Endodermal cell (in vitro differentiated cells): Measurements from ENCODE around the gene SMG7. TPM values are rescaled to one million over a fixed set of nuclear protein-coding genes. Genes with fewer than 3 reads are reported as not detected.

Experiments
- DNase-seq: peaks from one replicate; pipeline ENCODE4 v3.0.0-alpha.2; 2017
- H3K27ac ChIP-seq: 2 replicates; pipeline ENCODE4 v1.5.1; 2013; ENCODE audit warnings: mild to moderate bottlenecking, low read depth, low read length, moderate library complexity
- H3K27me3 ChIP-seq: 2 replicates; pipeline ENCODE4 v1.6.1; 2013; ENCODE audit warnings: mild to moderate bottlenecking, low read length, moderate library complexity; ENCODE audit not compliant: insufficient read depth, control insufficient read depth, poor library complexity, severe bottlenecking
- H3K36me3 ChIP-seq: 2 replicates; pipeline ENCODE4 v1.7.0; 2013; ENCODE audit warnings: mild to moderate bottlenecking, low read length, moderate library complexity; ENCODE audit not compliant: control insufficient read depth, insufficient read depth
- H3K4me1 ChIP-seq: one replicate; pipeline ENCODE4 v1.7.0; 2013; ENCODE audit warnings: low read length; ENCODE audit not compliant: control insufficient read depth, insufficient read depth
- H3K4me3 ChIP-seq: 2 replicates; pipeline ENCODE4 v1.5.1; 2013; ENCODE audit warnings: mild to moderate bottlenecking, low read length, moderate library complexity
- H3K9ac ChIP-seq: 2 replicates; pipeline ENCODE4 v1.6.1; 2013; ENCODE audit warnings: mild to moderate bottlenecking, low read length, moderate library complexity; ENCODE audit not compliant: poor library complexity, severe bottlenecking; ENCODE audit errors: extremely low read depth
- H3K9me3 ChIP-seq: 2 replicates; pipeline ENCODE4 v1.6.1; 2013; ENCODE audit warnings: mild to moderate bottlenecking, low read length, moderate library complexity; ENCODE audit not compliant: control insufficient read depth
- H3K27ac Mint-ChIP-seq: 2 replicates; pipeline ENCODE4 v1.8.0; 2020; ENCODE audit warnings: mixed read lengths
- H3K27me3 Mint-ChIP-seq: 2 replicates; pipeline ENCODE4 v1.8.0; 2021; ENCODE audit warnings: mild to moderate bottlenecking, mixed read lengths; ENCODE audit not compliant: insufficient read depth
- H3K36me3 Mint-ChIP-seq: 2 replicates; pipeline ENCODE4 v1.8.0; 2020; ENCODE audit warnings: low read depth, mixed read lengths
- H3K4me1 Mint-ChIP-seq: 2 replicates; pipeline ENCODE4 v1.8.0; 2020; ENCODE audit warnings: mixed read lengths
- H3K4me3 Mint-ChIP-seq: 2 replicates; pipeline ENCODE4 v1.8.0; 2020; ENCODE audit warnings: mild to moderate bottlenecking, moderate library complexity, mixed read lengths
- H3K9me3 Mint-ChIP-seq: 2 replicates; pipeline ENCODE4 v1.8.0; 2020; ENCODE audit warnings: mild to moderate bottlenecking, mixed read lengths
- CTCF ChIP-seq: fragments of 200-600 bp; sonication (generic); conservative IDR thresholded peaks from 2 replicates; pipeline ENCODE4 v1.5.0; 2021; ENCODE audit warnings: antibody characterized with exemption, mild to moderate bottlenecking
- WGBS, 2 experiments: methylation state at CpG; one replicate each; pipeline versions ENCODE4 v1.1.5 to v1.1.7; 2013; ENCODE audit warnings: missing lambda C conversion rate in 2 of 2, mixed read lengths in 1 of 2; ENCODE audit not compliant: insufficient coverage in 1 of 2, insufficient read length in 1 of 2; 5-methylcytosine and 5-hydroxymethylcytosine counted together
- total RNA-seq, 2 donors: library from RNA; stranded (reverse); fragmentation: NEBNext Ultra II Directional in 1 of 2; extraction: Animal tissue kit (Norgen Biotek cat#: 25700) in 1 of 2; gene quantifications; 2 replicates in 1 of 2; 3 replicates in 1 of 2; pipeline ENCODE4 v1.2.1, GENCODE V29; 2021

SMG7 gene
- total RNA-seq, 2 donors from 2014 or later: 60.5 to 75.9 TPM

GRCh38 chr1:183596500-183596899, 124.2 kb downstream of the SMG7 start:
- no peak overlapping the region for H3K4me3 ChIP-seq
- 79 to 92% methylated on average over 5 of the region's 5 CpGs for WGBS, 2 experiments
- Mint-ChIP-seq H3K36me3 (no peaks in the 10 kb centered on the region), H3K4me3 (no peak overlapping the region), H3K9me3 (no peaks in the 10 kb centered on the region), H3K27ac (no peak overlapping the region), H3K27me3 (no peaks in the 10 kb centered on the region), H3K4me1 (peaks cover 12% of the 10 kb centered on the region)
- TF ChIP-seq CTCF: no peak
- H3K4me1 ChIP-seq: no peaks in the 10 kb centered on the region
- H3K27ac ChIP-seq: no peak overlapping the region
- H3K9me3 ChIP-seq: no peaks in the 10 kb centered on the region
- H3K9ac ChIP-seq: no peak overlapping the region
- no peaks in the 10 kb centered on the region for H3K36me3 ChIP-seq
- DNase-seq: no peak
- H3K27me3 ChIP-seq: no peaks in the 10 kb centered on the region

- 76 to 82% methylated on average over 4 to 5 of the region's 5 CpGs for WGBS, 2 experiments
- H3K4me1 Mint-ChIP-seq: peaks cover 10% of the 10 kb centered on the region
- no peak for TF ChIP-seq CTCF
- no peaks in the 10 kb centered on the region for H3K9me3 ChIP-seq
- no peaks in the 10 kb centered on the region for H3K36me3 Mint-ChIP-seq
- H3K4me3 Mint-ChIP-seq: no peak overlapping the region
- H3K9ac ChIP-seq: no peak overlapping the region
- no peaks in the 10 kb centered on the region for H3K4me1 ChIP-seq
- no peak overlapping the region for H3K4me3 ChIP-seq
- no peak for DNase-seq
- H3K27me3 Mint-ChIP-seq: no peaks in the 10 kb centered on the region
- H3K27me3 ChIP-seq: no peaks in the 10 kb centered on the region
- H3K36me3 ChIP-seq: no peaks in the 10 kb centered on the region
- H3K27ac ChIP-seq: peak overlapping the region; percentile 8
- no peak overlapping the region for H3K27ac Mint-ChIP-seq
- no peaks in the 10 kb centered on the region for H3K9me3 Mint-ChIP-seq
Measured at GRCh38 chr1:183597656-183598347, 125.5 kb downstream of the SMG7 start.

GRCh38 chr1:183598386-183598785, 126.1 kb downstream of the SMG7 start:
- peaks cover 4% of the 10 kb centered on the region for H3K4me1 Mint-ChIP-seq
- H3K9me3 ChIP-seq: no peaks in the 10 kb centered on the region
- no peaks in the 10 kb centered on the region for H3K36me3 ChIP-seq
- no peak overlapping the region for H3K9ac ChIP-seq
- H3K27ac Mint-ChIP-seq: no peak overlapping the region
- H3K27me3 ChIP-seq: no peaks in the 10 kb centered on the region
- no peaks in the 10 kb centered on the region for H3K4me1 ChIP-seq
- H3K27ac ChIP-seq: no peak overlapping the region
- no peak overlapping the region for H3K4me3 ChIP-seq
- no peak for TF ChIP-seq CTCF
- H3K9me3 Mint-ChIP-seq: no peaks in the 10 kb centered on the region
- H3K27me3 Mint-ChIP-seq: no peaks in the 10 kb centered on the region
- no peak for DNase-seq
- no peak overlapping the region for H3K4me3 Mint-ChIP-seq
- 88 to 93% methylated on average over 2 of the region's 2 CpGs for WGBS, 2 experiments
- no peaks in the 10 kb centered on the region for H3K36me3 Mint-ChIP-seq
